Neutrophil (primary cell): Measurements from ENCODE around the gene CCPG1.
A peak's percentile ranks its signal among the peaks of the same experiment; 100 is the strongest.
"Not testable (repeated sequence)": the region's sequence is repeated elsewhere in the genome, so short reads cannot be mapped to it uniquely, and the experiment has no call there.

Experiments
- H3K27ac ChIP-seq: fragments of 200-600 bp; sonication (generic); 2 replicates; pipeline ENCODE4 v1.5.1; 2016; ENCODE audit warnings: mild to moderate bottlenecking, moderate library complexity
- H3K27me3 ChIP-seq: fragments of 200-600 bp; sonication (generic); 2 replicates; pipeline ENCODE4 v1.6.0; 2016; ENCODE audit warnings: mild to moderate bottlenecking
- H3K36me3 ChIP-seq: fragments of 200-600 bp; sonication (generic); 2 replicates; pipeline ENCODE4 v1.5.1; 2017
- H3K4me1 ChIP-seq, 2 experiments: fragments of 200-600 bp in 1 of 2; sonication (generic) in 1 of 2; 1 replicate in 1 of 2; 2 replicates in 1 of 2; pipeline versions ENCODE4 v1.5.1 to v1.6.1; 2013 to 2016; ENCODE audit warnings: low read depth in 1 of 2, low read length in 1 of 2, mild to moderate bottlenecking in 1 of 2, moderate library complexity in 1 of 2; ENCODE audit not compliant: control insufficient read depth in 1 of 2, insufficient read depth in 1 of 2
- H3K4me3 ChIP-seq, 2 experiments: fragments of 200-600 bp in 1 of 2; sonication (generic) in 1 of 2; 1 replicate in 1 of 2; 2 replicates in 1 of 2; pipeline ENCODE4 v1.5.1; 2013 to 2016; ENCODE audit warnings: low read depth in 1 of 2, low read length in 1 of 2, mild to moderate bottlenecking in 1 of 2, moderate library complexity in 1 of 2
- H3K9me3 ChIP-seq: fragments of 200-600 bp; sonication (generic); 2 replicates; pipeline ENCODE4 v1.5.1; 2016
- TF ChIP-seq, protein P1 (sequence below): fragments of 200-600 bp; sonication (generic); IDR thresholded peaks from 2 replicates; pipeline ENCODE4 v1.5.1; 2016; ENCODE audit warnings: antibody characterized with exemption

CCPG1 gene

DNA sequence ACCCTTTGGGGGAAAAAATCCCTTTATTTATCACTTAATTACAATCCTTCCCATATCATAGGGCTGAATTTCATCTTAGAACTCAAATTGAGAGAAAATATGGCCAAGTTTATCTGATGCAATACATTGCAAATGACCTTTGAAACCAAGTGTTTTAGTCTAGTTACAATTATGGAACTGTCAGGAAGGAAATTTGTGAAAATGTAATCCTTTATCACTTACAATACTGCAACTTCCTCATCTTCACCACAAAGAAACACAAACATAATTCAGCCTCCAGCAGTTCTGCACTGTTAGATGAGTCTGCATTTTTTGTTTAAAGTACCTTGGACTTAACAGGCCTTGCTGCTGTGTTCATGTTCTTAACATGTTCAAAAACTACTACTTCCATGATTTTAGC, 4.6 kb downstream of the CCPG1 start:
- Histone ChIP-seq H3K36me3 (no peaks in the 10 kb centered on the region), H3K4me1 (peaks cover 84 to 92% of the 10 kb centered on the region in 2 experiments), H3K4me3 (peak overlapping the region; percentile 78 to 92), H3K27me3 (no peaks in the 10 kb centered on the region), H3K27ac (peak overlapping the region; percentile 93), H3K9me3 (no peaks in the 10 kb centered on the region)
- TF ChIP-seq, protein P1, sequence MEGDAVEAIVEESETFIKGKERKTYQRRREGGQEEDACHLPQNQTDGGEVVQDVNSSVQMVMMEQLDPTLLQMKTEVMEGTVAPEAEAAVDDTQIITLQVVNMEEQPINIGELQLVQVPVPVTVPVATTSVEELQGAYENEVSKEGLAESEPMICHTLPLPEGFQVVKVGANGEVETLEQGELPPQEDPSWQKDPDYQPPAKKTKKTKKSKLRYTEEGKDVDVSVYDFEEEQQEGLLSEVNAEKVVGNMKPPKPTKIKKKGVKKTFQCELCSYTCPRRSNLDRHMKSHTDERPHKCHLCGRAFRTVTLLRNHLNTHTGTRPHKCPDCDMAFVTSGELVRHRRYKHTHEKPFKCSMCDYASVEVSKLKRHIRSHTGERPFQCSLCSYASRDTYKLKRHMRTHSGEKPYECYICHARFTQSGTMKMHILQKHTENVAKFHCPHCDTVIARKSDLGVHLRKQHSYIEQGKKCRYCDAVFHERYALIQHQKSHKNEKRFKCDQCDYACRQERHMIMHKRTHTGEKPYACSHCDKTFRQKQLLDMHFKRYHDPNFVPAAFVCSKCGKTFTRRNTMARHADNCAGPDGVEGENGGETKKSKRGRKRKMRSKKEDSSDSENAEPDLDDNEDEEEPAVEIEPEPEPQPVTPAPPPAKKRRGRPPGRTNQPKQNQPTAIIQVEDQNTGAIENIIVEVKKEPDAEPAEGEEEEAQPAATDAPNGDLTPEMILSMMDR, result peak; percentile 24

DNA sequence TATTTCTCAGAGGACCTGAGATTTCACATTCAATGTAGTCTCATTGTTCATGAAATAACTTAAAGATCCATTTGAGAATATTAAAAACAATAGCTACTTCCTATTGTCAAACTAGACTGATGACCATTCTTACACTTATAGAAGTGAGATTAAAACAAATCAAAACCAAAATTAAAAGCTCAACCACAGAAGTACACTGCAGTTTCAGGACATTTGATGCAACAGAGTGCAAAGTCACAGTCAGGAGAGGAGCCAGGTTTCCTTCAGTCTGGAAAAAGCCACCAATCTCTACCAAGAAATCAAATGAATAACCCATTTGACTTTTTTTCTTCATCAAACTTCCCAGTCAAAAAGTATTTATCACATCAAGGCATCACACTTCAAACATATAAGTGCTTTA, 5.5 kb downstream of the CCPG1 start:
- Histone ChIP-seq H3K27ac (peak overlapping the region; percentile 93), H3K4me1 (peaks cover 87 to 97% of the 10 kb centered on the region in 2 experiments), H3K27me3 (no peaks in the 10 kb centered on the region), H3K4me3 (peak overlapping the region; percentile 78 to 92), H3K36me3 (no peaks in the 10 kb centered on the region), H3K9me3 (no peaks in the 10 kb centered on the region)
- TF ChIP-seq, protein P1, result no peak

DNA sequence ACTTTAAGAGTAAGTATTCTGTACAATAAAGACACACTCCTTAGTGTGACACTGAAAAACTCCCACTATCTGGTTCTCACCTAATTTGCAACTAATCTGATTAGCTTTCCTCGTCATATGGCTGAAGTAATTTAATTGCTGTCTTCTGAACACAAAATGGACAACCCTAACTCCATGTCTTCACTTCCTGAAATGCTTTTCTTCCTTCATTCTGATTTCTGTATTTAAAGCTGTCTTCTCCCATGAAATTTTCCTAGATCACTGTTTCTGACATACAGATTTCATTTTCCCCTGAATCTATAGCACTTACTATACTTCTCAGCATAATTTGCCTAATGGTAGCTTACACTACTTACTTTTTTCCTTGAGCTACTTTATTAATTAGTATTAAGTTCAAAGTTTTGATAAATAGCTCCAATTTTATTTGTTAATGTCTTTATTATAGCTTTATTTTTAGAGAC, 6.3 kb downstream of the CCPG1 start:
- peaks cover 95 to 100% of the 10 kb centered on the region in 2 experiments for H3K4me1 ChIP-seq
- TF ChIP-seq, protein P1, result no peak
- peak overlapping the region; percentile 78 to 92 for H3K4me3 ChIP-seq
- no peaks in the 10 kb centered on the region for H3K36me3 ChIP-seq
- peak overlapping the region; percentile 93 for H3K27ac ChIP-seq
- no peaks in the 10 kb centered on the region for H3K27me3 ChIP-seq
- H3K9me3 ChIP-seq, result no peaks in the 10 kb centered on the region

DNA sequence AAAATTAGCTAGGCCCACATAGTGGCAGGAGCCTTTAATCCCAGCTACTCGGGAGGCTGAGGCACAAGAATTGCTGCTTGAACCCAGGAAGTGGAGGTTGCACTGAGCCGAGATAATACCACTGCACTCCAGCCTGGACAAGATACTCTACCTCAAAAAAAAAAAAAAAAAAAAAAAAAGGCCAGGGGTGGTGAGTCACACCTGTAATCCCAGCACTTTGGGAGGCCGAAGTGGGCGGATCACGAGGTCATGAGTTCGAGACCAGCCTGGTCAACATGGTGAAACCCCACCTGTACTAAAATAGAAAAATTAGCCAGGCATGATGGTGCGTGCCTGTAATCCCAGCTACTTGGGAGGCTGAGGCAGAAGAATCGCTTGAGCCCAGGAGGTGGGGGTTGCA, 8.1 kb downstream of the CCPG1 start:
- H3K4me3 ChIP-seq, H3K27me3 ChIP-seq, H3K9me3 ChIP-seq, H3K36me3 ChIP-seq: not testable (repeated sequence)
- Histone ChIP-seq H3K27ac (peak overlapping the region; percentile 93), H3K4me1 (peaks cover 98 to 100% of the 10 kb centered on the region in 2 experiments)

DNA sequence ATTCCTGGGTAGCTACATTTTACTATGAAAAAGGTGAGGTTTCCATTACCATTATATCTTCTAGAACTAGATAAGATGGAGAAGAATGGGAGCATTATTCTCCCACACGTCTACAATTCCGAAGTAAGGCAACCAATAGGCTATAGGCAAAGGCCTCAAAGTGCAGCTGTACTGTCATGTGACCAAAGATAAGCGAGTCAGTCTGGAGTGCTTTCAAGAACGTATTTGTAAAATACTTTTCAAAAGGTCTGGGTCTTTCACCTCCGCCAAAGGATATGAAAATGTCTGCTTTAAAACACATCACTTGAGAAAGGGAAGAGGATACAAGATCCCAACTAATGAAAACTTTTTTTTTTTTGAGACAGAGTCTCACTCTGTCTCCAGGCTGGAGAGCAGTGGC, 9.9 kb downstream of the CCPG1 start:
- H3K9me3 ChIP-seq, result no peaks in the 10 kb centered on the region
- H3K27ac ChIP-seq, result peak overlapping the region; percentile 88

DNA sequence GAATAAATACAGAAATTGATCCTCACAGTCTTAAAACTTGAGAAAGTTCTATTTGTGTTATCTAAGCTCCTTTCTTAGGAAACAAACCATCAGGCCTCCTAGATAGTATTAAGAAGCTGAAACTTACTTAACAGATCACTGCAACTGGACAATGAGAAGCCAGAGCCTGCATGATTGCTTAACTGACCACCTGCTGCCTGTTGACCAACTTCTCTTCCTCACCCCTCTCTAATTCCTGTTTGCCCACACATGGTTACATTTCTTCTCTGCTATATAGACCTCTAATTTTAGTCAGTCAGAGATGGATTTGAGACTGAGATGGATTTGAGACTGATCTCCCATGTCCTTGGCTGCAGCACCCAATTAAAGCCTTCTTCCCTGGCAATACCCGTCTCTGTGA, 13.5 kb downstream of the CCPG1 start:
- H3K9me3 ChIP-seq, result no peaks in the 10 kb centered on the region
- TF ChIP-seq, protein P1, result no peak
- H3K4me3 ChIP-seq, result peak overlapping the region; percentile 48 to 57
- peaks cover 88 to 95% of the 10 kb centered on the region in 2 experiments for H3K4me1 ChIP-seq
- no peaks in the 10 kb centered on the region for H3K27me3 ChIP-seq
- peaks cover 4% of the 10 kb centered on the region for H3K36me3 ChIP-seq
- peak overlapping the region; percentile 88 for H3K27ac ChIP-seq

More for the DNA sequence above, 9.9 kb downstream of the CCPG1 start:
- peak overlapping the region in 1 of 2 experiments; percentile 0 for H3K4me3 ChIP-seq
- peaks cover 99 to 100% of the 10 kb centered on the region in 2 experiments for H3K4me1 ChIP-seq
- TF ChIP-seq, protein P1, result no peak
- H3K36me3 ChIP-seq, result no peaks in the 10 kb centered on the region
- H3K27me3 ChIP-seq, result no peaks in the 10 kb centered on the region
